Islet precursor cell (in vitro differentiated cells): ENCODE measurements around the gene DNM1.

Source experiments
- DNase-seq: peaks from one replicate; pipeline ENCODE4 v3.0.0-alpha.2; 2018

The DNM1 gene

GRCh38 chr9:128203024-128203706, at the start of gene DNM1:
DNM1 (plus strand) TSS chr9:128203379; CDS start chr9:128203471, 92 bp downstream.
- peak; percentile 77 for DNase-seq

DNA sequence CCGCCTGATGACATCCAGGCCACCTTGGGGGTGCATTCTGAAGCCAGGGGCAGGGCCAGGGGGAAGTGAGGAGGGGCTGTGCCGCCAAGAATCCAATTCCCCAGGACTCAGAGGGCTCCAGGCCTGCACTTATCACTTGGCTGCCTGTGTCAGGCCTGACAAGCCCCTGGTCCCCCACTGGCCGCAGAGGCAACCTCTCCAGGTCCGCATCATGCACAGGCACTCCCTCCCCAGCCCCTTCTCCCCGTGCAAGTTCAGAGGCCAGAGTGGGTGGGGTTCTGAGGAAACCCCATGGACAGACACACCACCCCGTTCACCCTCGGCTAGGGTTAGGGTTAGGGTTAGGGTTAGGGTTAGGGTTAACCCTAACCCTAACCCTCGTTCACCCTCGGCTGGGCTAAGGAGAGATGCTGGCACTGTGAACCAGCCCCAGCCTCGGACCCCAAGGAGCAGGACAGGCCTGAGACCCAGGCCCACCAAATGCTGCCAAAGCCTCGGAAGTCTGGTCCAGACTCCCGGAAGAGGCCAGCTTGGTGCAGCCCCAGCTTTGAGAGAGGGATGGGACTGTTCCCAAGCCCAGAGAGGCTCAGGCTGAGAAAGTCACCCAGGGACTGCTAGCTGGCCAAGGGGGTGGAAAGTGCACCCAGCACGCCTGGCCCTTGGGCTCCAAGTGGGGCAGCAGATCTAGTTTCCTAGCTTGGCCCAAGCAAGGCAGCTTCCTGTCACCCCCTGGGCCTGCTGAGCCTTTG, 49.1 kb upstream of the DNM1 start:
- DNase-seq: peak; percentile 50

GRCh38 chr9:128155736-128156500, 47.3 kb upstream of the DNM1 start:
- no peak for DNase-seq

DNA sequence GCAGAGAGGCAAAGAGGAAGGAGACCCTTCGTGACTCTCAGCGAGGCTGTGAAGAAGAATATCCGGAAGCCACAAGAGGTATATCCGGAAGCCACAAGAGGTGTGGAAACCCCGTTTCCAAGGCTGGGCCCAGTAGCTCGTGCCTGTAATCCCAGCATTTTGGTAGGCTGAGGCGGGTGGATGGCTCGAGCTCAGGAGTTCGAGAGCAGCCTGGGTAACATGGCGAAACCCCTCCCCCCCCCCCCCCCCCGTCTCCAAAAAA, 43.7 kb upstream of the DNM1 start:
- DNase-seq: no peak

GRCh38 chr9:128159784-128160602, 43.2 kb upstream of the DNM1 start, which contains the start of gene BBLN:
BBLN (plus strand) TSS chr9:128160265; CDS start chr9:128160408, 143 bp downstream.
- peak; percentile 98 for DNase-seq

- peak; percentile 55 for DNase-seq
Measured at GRCh38 chr9:128160603-128160987, 42.6 kb upstream of the DNM1 start.

DNA sequence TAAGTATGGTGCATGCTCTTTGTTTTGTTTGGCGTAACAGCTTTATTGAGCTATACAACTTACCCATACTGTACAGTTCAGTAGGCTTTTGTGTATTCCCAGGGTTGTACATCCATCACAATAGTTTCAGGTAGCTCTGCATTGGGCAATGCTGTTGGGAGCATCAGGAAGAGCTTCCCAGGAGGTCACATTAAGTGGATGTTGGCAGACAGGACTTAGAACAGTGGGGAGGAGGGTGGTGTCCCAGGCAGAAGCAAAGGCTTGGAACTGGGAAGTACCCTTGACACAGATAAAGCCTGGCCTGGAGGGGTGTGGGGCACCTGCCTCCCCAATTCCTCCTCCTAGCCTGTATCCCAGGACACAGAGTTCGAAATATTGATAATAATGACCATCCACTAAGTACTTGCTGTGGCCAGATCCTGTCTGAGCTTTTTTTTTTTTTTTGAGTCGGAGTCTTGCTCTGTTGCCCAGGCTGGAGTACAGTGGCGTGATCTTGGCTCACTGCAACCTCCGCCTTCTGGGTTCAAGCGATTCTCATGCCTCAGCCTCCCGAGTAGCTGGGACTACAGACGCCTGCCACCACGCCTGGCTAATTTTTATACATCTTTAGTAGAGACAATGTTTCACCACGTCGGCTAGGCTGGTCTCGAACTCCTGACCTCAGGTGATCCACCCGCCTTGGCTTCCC, 41.8 kb upstream of the DNM1 start:
- DNase-seq: peak; percentile 50

DNA sequence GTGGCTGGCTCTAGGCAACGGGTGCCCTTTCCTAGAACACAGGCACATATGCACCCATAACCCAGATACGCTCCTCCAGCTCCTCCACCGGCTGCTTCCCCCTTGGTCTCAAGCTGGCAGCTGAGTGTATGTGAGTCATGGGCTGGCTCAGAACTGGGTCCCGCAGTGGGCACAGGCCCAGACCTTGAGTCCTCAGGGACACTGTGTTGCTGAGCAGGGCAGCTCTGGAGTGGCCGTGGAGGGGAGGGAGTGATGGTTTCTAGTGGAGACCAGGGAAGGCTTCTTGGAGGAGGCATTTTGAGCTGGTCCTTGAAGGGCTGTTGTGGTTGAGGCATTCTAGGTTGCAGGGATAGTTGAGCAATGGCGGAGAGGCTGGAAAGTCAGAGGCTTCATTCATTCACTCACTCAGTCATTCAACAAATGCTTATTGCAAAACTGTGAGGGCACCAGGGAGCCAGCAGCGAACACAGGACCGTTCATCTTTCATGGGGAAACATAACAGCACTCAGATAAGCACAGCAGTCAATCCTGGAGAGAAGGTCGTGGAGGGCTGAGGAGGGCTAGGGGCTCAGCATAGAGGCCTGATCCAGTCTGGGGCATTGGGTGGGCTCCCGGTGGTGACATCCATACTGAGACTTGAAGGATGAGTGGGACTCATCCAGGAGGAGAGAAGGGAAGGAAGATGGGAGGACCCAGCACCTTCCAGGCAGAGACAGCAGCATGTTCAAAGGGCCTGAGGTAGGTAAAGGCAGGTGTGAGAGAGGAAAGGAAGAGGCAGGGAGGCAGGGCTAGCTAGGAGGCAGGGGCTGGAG, 40.8 kb upstream of the DNM1 start:
- no peak for DNase-seq

- no peak for DNase-seq
Measured at GRCh38 chr9:128163027-128163515, 40.1 kb upstream of the DNM1 start.

DNA sequence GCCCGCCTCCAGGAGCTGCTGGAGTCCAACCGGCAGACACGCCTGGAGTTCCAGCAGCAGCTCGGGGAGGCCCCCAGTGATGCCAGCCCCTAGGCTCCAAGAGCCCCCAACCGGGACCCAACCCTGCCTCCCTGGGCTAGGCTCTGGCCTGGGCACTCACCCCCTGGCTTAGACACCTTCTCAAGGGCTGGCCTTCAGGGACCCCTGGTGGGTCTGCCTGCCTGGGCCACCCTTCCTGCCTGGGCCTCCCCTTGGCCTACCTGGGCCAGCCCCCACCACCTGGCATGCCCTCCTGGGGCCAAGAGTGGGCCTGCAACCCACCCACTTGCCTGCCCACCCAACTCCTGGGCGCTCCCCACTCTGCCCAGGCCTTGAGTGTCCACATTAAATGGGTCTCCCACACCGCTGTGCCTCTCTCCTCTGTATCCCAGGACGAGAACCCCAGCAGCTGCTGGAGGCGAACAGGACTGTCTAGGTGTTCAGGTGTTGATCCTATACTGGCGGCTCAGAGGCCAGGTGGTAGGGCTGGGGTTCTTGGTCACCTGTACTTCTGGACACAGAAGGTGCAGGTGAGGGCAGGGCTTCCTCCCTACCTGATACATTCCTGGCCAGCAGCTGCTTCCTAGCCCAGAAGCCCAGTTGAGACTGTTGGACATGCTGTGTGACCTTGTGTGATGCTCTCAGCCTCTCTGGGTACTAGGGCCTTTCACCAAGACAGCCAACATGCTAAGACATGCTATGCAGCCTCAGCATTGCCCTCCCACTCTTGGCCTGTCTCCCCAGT, 39.5 kb upstream of the DNM1 start:
- DNase-seq: no peak

DNA sequence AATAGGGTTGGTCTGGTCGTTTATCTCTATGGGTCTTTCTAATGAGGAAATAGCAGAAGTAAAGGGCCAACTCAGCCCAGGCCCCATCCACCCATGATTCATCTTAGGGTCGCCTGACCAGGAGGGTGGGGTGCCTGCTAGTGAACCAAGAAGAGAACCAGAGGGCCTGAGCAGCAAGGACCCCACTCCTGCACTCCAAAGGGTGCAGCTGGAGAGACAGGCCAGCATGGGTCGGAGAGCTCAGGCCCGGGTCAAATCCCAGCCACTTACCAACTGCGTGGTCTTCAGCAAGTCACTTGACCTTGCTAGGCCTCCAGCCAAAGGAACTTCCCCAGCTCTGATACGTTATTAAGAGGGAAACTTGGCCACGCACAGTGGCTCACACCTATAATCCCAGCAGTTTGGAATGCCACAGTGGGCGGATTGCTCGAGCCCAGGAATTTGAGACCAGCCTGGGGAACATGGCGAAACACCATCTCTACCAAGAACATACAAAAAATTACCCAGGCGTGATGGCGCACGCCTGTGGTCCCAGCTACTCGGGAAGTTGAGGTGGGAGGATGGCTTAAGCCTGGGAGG, 38.8 kb upstream of the DNM1 start:
- DNase-seq: no peak

GRCh38 chr9:128166169-128166568, 37.0 kb upstream of the DNM1 start:
- DNase-seq: peak; percentile 40

GRCh38 chr9:128167209-128167608, 36.0 kb upstream of the DNM1 start:
- no peak for DNase-seq

- no peak for DNase-seq
Measured at GRCh38 chr9:128168731-128169308, 34.4 kb upstream of the DNM1 start.

DNA sequence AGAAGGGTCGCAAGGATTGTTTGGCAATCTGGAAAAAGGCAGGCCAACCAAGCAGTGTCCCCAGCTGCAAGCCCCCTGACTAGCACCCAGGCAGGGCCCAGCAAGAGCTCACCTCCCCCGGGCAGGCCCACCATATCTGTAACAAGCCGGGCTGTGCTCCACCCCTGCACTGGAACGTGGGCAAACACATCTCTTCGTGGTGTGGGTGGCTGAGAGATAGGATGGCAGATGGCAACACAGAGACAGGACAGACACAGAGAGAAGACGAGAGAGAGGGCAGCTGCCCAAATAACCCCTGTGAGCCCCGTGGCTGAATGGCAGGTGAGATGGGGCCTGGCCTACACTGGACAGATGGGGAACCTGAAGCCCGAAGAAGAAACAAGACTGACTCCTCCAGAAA, 33.7 kb upstream of the DNM1 start:
- no peak for DNase-seq

- no peak for DNase-seq
Measured at GRCh38 chr9:128169925-128170324, 33.3 kb upstream of the DNM1 start.

DNA sequence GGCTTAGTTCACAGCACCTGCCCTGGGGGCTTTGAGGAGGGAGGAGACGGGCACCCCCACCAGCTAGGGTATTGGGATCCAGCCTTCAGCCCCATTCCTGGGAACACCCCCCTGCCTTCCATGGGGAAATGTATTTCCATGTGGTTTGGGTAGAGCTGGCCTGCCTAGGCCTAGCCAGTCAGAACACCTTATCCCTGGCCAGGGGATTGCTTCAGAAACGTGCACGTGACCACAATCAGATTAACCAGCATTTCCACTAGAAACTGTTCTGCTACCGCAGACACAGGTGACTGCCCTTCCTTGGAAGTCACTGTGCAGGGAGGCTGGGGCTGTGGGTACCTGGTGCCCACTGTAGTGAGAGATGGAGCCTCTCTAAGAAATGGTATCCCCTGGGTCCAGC, 29.1 kb upstream of the DNM1 start:
- no peak for DNase-seq

DNA sequence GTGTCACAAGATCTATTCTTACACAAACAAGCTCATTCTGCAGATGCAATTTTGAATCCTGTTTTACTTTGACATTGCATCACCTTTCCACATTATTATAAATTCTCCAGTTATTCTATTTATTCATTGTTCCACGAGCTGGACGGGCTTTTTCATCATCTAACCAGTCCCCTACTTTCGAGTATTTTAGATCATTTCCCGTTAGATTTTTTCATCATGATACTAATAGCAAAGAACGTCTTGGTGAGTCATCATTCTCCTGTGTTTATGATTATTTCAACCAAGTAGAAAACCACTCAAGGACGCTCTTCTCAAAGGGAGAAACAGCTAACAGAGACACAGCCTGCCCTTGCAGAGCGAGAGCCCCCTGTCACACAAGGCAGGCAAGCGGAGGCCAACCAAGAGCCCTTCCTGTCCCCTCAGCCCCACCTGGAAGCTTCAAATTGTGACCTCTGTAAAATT, 28.0 kb upstream of the DNM1 start:
- no peak for DNase-seq

GRCh38 chr9:128175726-128176125, 27.5 kb upstream of the DNM1 start:
- DNase-seq: no peak
